ENCODE results near the gene FBXL17.

The FBXL17 gene

DNA sequence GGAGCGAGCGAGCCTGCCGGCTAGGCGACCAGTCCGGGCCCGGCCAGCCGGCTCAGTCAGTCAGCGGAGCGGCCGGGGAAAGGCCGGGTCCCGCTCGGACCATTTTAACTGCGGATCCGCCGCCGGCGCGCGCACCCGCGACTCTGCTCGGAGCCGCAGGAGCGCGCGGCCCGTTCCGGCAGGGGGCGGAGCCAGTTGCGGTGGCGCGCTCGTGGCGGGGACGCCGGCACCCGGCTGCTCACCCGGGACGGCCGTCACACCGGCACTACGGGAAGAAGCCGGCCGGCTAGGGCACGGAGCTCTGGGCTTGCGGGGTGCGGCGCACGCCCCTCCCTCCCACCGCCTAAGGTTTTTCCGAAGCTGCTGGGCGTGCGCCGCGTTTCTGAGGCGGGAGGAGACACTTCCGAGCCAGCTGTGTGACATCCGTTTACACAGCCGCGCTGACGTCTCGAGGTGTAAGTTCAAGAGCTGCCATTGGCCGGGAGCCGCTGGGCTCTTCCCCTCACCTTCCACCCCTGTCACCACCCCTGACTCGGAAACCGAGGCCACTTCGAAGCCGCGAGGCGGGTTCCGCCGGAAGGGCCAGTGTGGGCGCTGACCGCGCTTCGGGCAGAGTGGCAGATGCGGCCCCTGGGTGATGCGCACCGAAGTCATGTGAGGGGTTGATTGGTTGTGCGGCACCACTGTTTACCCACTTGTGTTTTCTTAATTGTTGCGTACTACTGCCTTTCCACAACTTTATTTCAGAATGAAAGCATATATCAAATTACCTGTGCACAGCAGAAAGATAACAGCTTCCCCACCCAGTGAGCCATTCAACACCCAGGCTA is at the start of gene FBXL17:
Gene FBXL17, minus strand, starts transcription at position 145 of the 830 bp plus-strand sequence.
- in situ Hi-C loops (cut with MboI; ENCODE audit: low sequenced_read_pairs, unreplicated experiment), result no loop called here
- DNase-seq (ENCODE audit: low spot score), result peak; percentile 91

GRCh38 chr5:108430931-108431608 is 49.2 kb upstream of the FBXL17 start:
- in situ Hi-C loops (cut with MboI; ENCODE audit: low sequenced_read_pairs, unreplicated experiment), result no loop called here
- no peak for DNase-seq (ENCODE audit: low spot score)
- TF ChIP-seq, protein P1, sequence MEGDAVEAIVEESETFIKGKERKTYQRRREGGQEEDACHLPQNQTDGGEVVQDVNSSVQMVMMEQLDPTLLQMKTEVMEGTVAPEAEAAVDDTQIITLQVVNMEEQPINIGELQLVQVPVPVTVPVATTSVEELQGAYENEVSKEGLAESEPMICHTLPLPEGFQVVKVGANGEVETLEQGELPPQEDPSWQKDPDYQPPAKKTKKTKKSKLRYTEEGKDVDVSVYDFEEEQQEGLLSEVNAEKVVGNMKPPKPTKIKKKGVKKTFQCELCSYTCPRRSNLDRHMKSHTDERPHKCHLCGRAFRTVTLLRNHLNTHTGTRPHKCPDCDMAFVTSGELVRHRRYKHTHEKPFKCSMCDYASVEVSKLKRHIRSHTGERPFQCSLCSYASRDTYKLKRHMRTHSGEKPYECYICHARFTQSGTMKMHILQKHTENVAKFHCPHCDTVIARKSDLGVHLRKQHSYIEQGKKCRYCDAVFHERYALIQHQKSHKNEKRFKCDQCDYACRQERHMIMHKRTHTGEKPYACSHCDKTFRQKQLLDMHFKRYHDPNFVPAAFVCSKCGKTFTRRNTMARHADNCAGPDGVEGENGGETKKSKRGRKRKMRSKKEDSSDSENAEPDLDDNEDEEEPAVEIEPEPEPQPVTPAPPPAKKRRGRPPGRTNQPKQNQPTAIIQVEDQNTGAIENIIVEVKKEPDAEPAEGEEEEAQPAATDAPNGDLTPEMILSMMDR (IDR thresholded peaks at IDR 0.05; ENCODE audit: borderline replicate concordance, control extremely low read depth, extremely low read depth, insufficient read depth, missing control alignments), result no peak

More for the DNA sequence above, at the start of gene FBXL17:
- TF ChIP-seq, protein P1 (IDR thresholded peaks at IDR 0.05; ENCODE audit: borderline replicate concordance, control extremely low read depth, extremely low read depth, insufficient read depth, missing control alignments), result no peak

DNA sequence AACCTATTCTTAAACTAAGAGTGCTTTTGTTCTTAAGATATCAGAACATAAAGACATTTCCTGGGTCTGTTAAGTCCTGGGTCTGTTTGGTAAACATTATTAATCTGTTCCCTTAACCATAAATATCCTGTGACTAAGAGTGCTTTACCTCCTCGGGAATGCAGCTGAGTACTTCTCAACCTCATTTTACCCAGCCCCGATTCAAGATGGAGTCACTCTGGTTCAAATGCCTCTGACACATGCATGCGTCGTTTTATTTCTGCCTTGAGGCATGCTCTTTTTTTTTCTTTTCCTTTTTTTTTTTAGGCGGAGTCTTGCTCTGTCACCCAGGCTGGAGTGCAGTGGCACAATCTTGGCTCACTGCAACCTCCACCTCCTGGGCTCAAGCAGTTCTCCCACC is 39.8 kb upstream of the FBXL17 start:
- in situ Hi-C loops (cut with MboI; ENCODE audit: low sequenced_read_pairs, unreplicated experiment), result no loop called here

GRCh38 chr5:108420755-108421154 is 38.9 kb upstream of the FBXL17 start:
- no peak for DNase-seq (ENCODE audit: low spot score)
- in situ Hi-C loops (cut with MboI; ENCODE audit: low sequenced_read_pairs, unreplicated experiment), result no loop called here
- TF ChIP-seq, protein P1 (IDR thresholded peaks at IDR 0.05; ENCODE audit: borderline replicate concordance, control extremely low read depth, extremely low read depth, insufficient read depth, missing control alignments), result no peak

More for the DNA sequence above, 39.8 kb upstream of the FBXL17 start:
- TF ChIP-seq, protein P1 (IDR thresholded peaks at IDR 0.05; ENCODE audit: borderline replicate concordance, control extremely low read depth, extremely low read depth, insufficient read depth, missing control alignments), result no peak
- no peak for DNase-seq (ENCODE audit: low spot score)

- no peak for DNase-seq (ENCODE audit: low spot score)
- TF ChIP-seq, protein P1 (IDR thresholded peaks at IDR 0.05; ENCODE audit: borderline replicate concordance, control extremely low read depth, extremely low read depth, insufficient read depth, missing control alignments), result no peak
- in situ Hi-C loops (cut with MboI; ENCODE audit: low sequenced_read_pairs, unreplicated experiment), result no loop called here
Observed at GRCh38 chr5:108420158-108420557, 38.3 kb upstream of the FBXL17 start.

DNA sequence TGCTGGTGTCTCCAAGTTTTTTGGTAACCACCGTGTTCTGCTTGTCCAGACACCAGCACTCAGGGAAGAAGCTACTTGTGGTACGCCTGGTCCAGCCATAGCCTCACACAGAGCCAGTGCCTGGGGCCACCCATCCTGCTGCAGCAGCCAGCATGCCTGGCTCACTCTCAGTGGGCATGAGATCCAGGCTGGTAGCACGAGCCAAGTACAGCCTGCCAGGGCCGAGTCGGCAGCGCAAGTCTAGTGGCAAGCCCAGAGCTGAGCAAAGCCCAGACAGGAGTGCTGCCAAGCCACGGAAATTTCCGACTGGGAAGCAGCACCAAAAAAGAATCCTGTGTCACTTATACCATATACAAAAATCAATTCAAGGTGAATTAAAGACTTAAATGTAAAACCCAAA is 36.3 kb upstream of the FBXL17 start:
- in situ Hi-C loops (cut with MboI; ENCODE audit: low sequenced_read_pairs, unreplicated experiment), result no loop called here
- TF ChIP-seq, protein P1 (IDR thresholded peaks at IDR 0.05; ENCODE audit: borderline replicate concordance, control extremely low read depth, extremely low read depth, insufficient read depth, missing control alignments), result no peak
- DNase-seq (ENCODE audit: low spot score), result no peak

Data from GM13976 (cell line).